Loucy (cell line): Measurements from ENCODE around the gene RSPO1.

ENCODE experiments used
- CTCF ChIP-seq: fragments of 200-600 bp; sonication (generic); conservative IDR thresholded peaks from 2 replicates; pipeline ENCODE4 v1.5.1; 2014; ENCODE audit warnings: mild to moderate bottlenecking, antibody characterized with exemption, low read length
- EZH2phosphoT487 ChIP-seq: fragments of 200-600 bp; IDR thresholded peaks from 2 replicates; pipeline ENCODE4 v1.6.1; 2018; ENCODE audit warnings: antibody characterized with exemption, mild to moderate bottlenecking, moderate library complexity, borderline replicate concordance

- TF ChIP-seq CTCF (no peak), EZH2phosphoT487 (no peak)
Observed at GRCh38 chr1:37630426-37631028, 4.2 kb downstream of the RSPO1 start.
